ENCODE measurements around the gene GALR3. TPM values are rescaled to one million over a fixed set of nuclear protein-coding genes. Genes with fewer than 3 reads are reported as not detected.
A peak's percentile ranks its signal among the peaks of the same experiment; 100 is the strongest.

Gene GALR3
- total RNA-seq, 1 experiment from 2014 or later = not detected

GRCh38 chr22:37803195-37803638, 20.0 kb upstream of the GALR3 start:
- no peak for DNase-seq (ENCODE audit: low spot score)

GRCh38 chr22:37803639-37804351, 19.4 kb upstream of the GALR3 start:
- DNase-seq (ENCODE audit: low spot score) = no peak

- DNase-seq (ENCODE audit: low spot score) = no peak
Observed at GRCh38 chr22:37804352-37804880, 18.8 kb upstream of the GALR3 start.

- DNase-seq (ENCODE audit: low spot score) = no peak
Observed at GRCh38 chr22:37804881-37805809, 18.0 kb upstream of the GALR3 start.

GRCh38 chr22:37805810-37806277, 17.3 kb upstream of the GALR3 start:
- DNase-seq (ENCODE audit: low spot score) = no peak

GRCh38 chr22:37806409-37807333, 16.5 kb upstream of the GALR3 start:
- DNase-seq (ENCODE audit: low spot score) = no peak

- peak; percentile 77 for DNase-seq (ENCODE audit: low spot score)
Observed at GRCh38 chr22:37807410-37808293, 15.5 kb upstream of the GALR3 start, which contains the start of gene GCAT. Gene GCAT (plus strand): TSS chr22:37807934. CDS start chr22:37807968, 34 bp downstream.

GRCh38 chr22:37808294-37808657, 14.9 kb upstream of the GALR3 start:
- DNase-seq (ENCODE audit: low spot score) = no peak

- DNase-seq (ENCODE audit: low spot score) = no peak
Observed at GRCh38 chr22:37809672-37810333, 13.4 kb upstream of the GALR3 start.

GRCh38 chr22:37811867-37812266, 11.3 kb upstream of the GALR3 start:
- DNase-seq (ENCODE audit: low spot score) = no peak

- no peak for DNase-seq (ENCODE audit: low spot score)
Observed at GRCh38 chr22:37812869-37813678, 10.1 kb upstream of the GALR3 start.

GRCh38 chr22:37815593-37815992, 7.6 kb upstream of the GALR3 start:
- no peak for DNase-seq (ENCODE audit: low spot score)

GRCh38 chr22:37816543-37817180, 6.5 kb upstream of the GALR3 start:
- DNase-seq (ENCODE audit: low spot score) = no peak

- peak; percentile 48 for DNase-seq (ENCODE audit: low spot score)
Observed at GRCh38 chr22:37817705-37818408, 5.3 kb upstream of the GALR3 start.

GRCh38 chr22:37818409-37819104, 4.6 kb upstream of the GALR3 start:
- no peak for DNase-seq (ENCODE audit: low spot score)

- DNase-seq (ENCODE audit: low spot score) = no peak
Observed at GRCh38 chr22:37819105-37819433, 4.1 kb upstream of the GALR3 start.

GRCh38 chr22:37820350-37820749, 2.8 kb upstream of the GALR3 start:
- no peak for DNase-seq (ENCODE audit: low spot score)
